Transverse colon (tissue), 4 donors: ENCODE results near the gene TMEFF1. TPM values are rescaled to one million over a fixed set of nuclear protein-coding genes. Genes with fewer than 3 reads are reported as not detected.
"Not testable (repeated sequence)": the region's sequence is repeated elsewhere in the genome, so short reads cannot be mapped to it uniquely, and the experiment has no call there.

Experiments
- DNase-seq: peaks from one replicate; pipeline ENCODE4 v3.0.0-alpha.2; 2019
- H3K27ac ChIP-seq, 4 donors: fragments of 200-600 bp; sonication (generic); 2 replicates each; pipeline ENCODE4 v1.5.1; 2016 to 2018; ENCODE audit warnings: inconsistent platforms in 4 of 4
- H3K27me3 ChIP-seq: fragments of 200-600 bp; sonication (generic); 2 replicates; pipeline ENCODE4 v1.5.1; 2017; ENCODE audit warnings: inconsistent platforms
- H3K36me3 ChIP-seq, 4 donors: fragments of 200-600 bp; sonication (generic); 2 replicates each; pipeline ENCODE4 v1.5.1; 2017 to 2019; ENCODE audit warnings: inconsistent platforms in 4 of 4
- H3K4me1 ChIP-seq, 4 donors: fragments of 200-600 bp; sonication (generic); 2 replicates each; pipeline ENCODE4 v1.5.1; 2017 to 2020; ENCODE audit warnings: inconsistent platforms in 4 of 4
- H3K4me3 ChIP-seq, 4 donors: fragments of 200-600 bp; sonication (generic); 1 replicate in 1 of 4; 2 replicates in 3 of 4; pipeline versions ENCODE4 v1.5.1 to v1.6.1; 2017 to 2019; ENCODE audit warnings: inconsistent platforms in 4 of 4
- H3K9me3 ChIP-seq, 2 donors: fragments of 200-600 bp; sonication (generic); 2 replicates each; pipeline ENCODE4 v1.5.1; 2017 to 2019; ENCODE audit warnings: inconsistent platforms in 2 of 2
- EP300 ChIP-seq: sonication (generic); formaldehyde crosslinking; IDR thresholded peaks from one replicate; pipeline ENCODE4 v1.6.1; 2017; ENCODE audit warnings: antibody characterized with exemption, low read depth
- POLR2A ChIP-seq: fragments of 450-650 bp; IDR thresholded peaks from one replicate; pipeline ENCODE4 v1.6.1; 2016; ENCODE audit warnings: antibody characterized with exemption, mild to moderate bottlenecking, moderate library complexity
- POLR2AphosphoS5 ChIP-seq, 3 donors: sonication (generic); formaldehyde crosslinking; IDR thresholded peaks; one replicate each; pipeline ENCODE4 v1.6.1; 2016; ENCODE audit warnings: antibody characterized with exemption in 3 of 3
- WGBS, 2 donors: methylation state at CpG; one replicate each; pipeline ENCODE4 v1.1.5; 2018; ENCODE audit warnings: low coverage in 1 of 2; 5-methylcytosine and 5-hydroxymethylcytosine counted together
- in situ Hi-C, 4 donors: fragments of 200-750 bp; cut with MboI; loops; one replicate each; pipeline versions ENCODE4 v1.15.0 to v1.15.1; 2017; ENCODE audit warnings: low sequenced_read_pairs in 3 of 4, low pct_ligation_motif_present in 1 of 4, low pct_unique_long_range_greater_than_20kb in 1 of 4
- intact Hi-C: fragments of 100-400 bp; cut with DNase I; formaldehyde crosslinking; loops from one replicate; pipeline ENCODE4 v1.15.1; 2023; ENCODE audit warnings: low total_unique reads
- total RNA-seq, 4 donors: library from RNA; depleted of rRNA; stranded (reverse); fragments of >200 nt; gene quantifications; one replicate each; pipeline ENCODE4 v1.1.0, GENCODE V29; 2016
- TF ChIP-seq, protein P1 (sequence below), 5 experiments: fragments of 200-600 bp in 3 of 5; fragments of 450-650 bp in 2 of 5; sonication (generic) in 3 of 5; IDR thresholded peaks; 1 replicate in 2 of 5; 2 replicates in 3 of 5; pipeline ENCODE4 v1.5.1; 2016 to 2017; ENCODE audit warnings: antibody characterized with exemption in 5 of 5, inconsistent platforms in 3 of 5, mild to moderate bottlenecking in 2 of 5, moderate library complexity in 1 of 5

TMEFF1 gene
- total RNA-seq, 4 donors from 2014 or later, result not detected

DNA sequence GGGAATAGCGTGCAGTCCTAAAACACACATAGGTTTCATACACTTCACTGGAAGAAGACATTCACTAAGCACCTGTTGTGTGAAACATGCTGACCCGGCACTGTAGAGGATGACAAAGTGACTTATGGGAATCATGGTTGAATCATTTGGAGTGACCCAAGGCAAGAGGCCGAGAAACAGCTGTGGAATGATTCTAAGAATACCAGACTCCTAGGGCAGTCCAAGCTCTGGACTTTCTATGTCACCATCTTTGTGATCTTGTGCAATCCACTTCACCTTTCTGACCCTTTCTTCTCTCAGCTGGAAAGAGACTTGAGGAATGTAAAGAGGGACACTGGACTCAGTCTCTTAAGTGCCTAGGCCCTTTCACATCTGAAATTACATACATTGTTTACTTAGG, 32.9 kb upstream of the TMEFF1 start:
- in situ Hi-C loops (no loop called here), intact Hi-C loops (no loop called here)
- Histone ChIP-seq H3K27me3 (no peaks in the 10 kb centered on the region), H3K27ac (no peak overlapping the region), H3K36me3 (no peaks in the 10 kb centered on the region), H3K9me3 (no peaks in the 10 kb centered on the region), H3K4me3 (no peak overlapping the region), H3K4me1 (peaks cover 0 to 6% (median 0%) of the 10 kb centered on the region in 4 donors)
- no peak for TF ChIP-seq EP300
- TF ChIP-seq, protein P1, sequence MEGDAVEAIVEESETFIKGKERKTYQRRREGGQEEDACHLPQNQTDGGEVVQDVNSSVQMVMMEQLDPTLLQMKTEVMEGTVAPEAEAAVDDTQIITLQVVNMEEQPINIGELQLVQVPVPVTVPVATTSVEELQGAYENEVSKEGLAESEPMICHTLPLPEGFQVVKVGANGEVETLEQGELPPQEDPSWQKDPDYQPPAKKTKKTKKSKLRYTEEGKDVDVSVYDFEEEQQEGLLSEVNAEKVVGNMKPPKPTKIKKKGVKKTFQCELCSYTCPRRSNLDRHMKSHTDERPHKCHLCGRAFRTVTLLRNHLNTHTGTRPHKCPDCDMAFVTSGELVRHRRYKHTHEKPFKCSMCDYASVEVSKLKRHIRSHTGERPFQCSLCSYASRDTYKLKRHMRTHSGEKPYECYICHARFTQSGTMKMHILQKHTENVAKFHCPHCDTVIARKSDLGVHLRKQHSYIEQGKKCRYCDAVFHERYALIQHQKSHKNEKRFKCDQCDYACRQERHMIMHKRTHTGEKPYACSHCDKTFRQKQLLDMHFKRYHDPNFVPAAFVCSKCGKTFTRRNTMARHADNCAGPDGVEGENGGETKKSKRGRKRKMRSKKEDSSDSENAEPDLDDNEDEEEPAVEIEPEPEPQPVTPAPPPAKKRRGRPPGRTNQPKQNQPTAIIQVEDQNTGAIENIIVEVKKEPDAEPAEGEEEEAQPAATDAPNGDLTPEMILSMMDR (IDR thresholded peaks at IDR 0.05), result no peak
- no peak for TF ChIP-seq POLR2AphosphoS5 (IDR thresholded peaks at IDR 0.05)
- no peak for TF ChIP-seq POLR2A
- no peak for DNase-seq
- 94 to 100% methylated on average over 3 of the region's 3 CpGs for WGBS, 2 donors

DNA sequence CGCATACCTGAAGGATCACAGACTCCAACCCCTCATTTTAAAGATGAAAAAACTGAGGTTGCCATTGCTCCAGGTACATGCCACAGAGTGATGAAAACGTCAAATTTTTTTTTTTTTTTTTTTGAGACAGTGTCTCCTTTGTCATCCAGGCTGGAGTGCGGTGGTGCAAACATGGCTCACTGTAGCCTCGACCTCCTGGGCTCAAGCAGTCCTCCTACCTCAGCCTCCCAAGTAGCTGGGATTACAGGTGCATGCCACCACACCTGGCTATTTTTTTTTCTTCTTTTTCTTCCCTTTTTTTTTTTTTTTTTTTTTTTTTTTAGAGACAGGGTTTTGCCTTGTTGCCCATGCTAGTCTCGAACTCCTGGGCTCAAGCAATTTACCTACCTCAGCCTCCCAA, 32.5 kb upstream of the TMEFF1 start:
- in situ Hi-C loops, H3K27me3 ChIP-seq, H3K27ac ChIP-seq, H3K4me3 ChIP-seq, H3K36me3 ChIP-seq, intact Hi-C loops, H3K4me1 ChIP-seq, H3K9me3 ChIP-seq, DNase-seq: not testable (repeated sequence)
- 92 to 100% methylated on average over 2 to 5 of the region's 5 CpGs for WGBS, 2 donors

DNA sequence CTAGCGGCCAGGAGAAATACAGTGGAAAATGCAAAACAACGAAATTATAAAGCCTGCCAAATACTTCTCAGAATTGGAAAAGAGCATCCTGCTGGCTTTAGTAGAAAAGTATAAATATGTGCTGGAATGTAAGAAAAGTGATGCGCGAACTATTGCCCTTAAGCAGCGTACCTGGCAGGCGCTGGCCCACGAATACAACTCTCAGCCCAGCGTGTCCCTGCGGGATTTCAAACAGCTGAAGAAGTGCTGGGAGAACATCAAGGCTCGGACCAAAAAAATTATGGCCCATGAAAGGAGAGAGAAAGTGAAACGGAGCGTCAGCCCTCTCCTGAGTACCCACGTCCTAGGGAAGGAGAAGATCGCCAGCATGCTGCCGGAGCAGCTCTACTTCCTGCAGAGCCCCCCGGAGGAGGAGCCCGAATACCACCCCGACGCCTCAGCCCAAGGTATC, 31.0 kb upstream of the TMEFF1 start:
- in situ Hi-C loops, result no loop called here
- no peak overlapping the region for H3K27ac ChIP-seq
- peaks cover 0 to 19% (median 0%) of the 10 kb centered on the region in 4 donors for H3K4me1 ChIP-seq
- no peak for TF ChIP-seq POLR2A
- TF ChIP-seq POLR2AphosphoS5 (IDR thresholded peaks at IDR 0.05), result no peak
- TF ChIP-seq, protein P1 (IDR thresholded peaks at IDR 0.05), result no peak
- no peak for TF ChIP-seq EP300
- 83 to 86% methylated on average over 9 to 19 of the region's 19 CpGs for WGBS, 2 donors
- no peak for DNase-seq
- no peaks in the 10 kb centered on the region for H3K9me3 ChIP-seq
- intact Hi-C loops, result loop anchor here (2.0 kb wide), 1 partner anchor 17 kb away; no protein-coding TSS in a partner anchor
- H3K36me3 ChIP-seq, result no peaks in the 10 kb centered on the region
- no peak overlapping the region for H3K4me3 ChIP-seq
- H3K27me3 ChIP-seq, result no peaks in the 10 kb centered on the region

DNA sequence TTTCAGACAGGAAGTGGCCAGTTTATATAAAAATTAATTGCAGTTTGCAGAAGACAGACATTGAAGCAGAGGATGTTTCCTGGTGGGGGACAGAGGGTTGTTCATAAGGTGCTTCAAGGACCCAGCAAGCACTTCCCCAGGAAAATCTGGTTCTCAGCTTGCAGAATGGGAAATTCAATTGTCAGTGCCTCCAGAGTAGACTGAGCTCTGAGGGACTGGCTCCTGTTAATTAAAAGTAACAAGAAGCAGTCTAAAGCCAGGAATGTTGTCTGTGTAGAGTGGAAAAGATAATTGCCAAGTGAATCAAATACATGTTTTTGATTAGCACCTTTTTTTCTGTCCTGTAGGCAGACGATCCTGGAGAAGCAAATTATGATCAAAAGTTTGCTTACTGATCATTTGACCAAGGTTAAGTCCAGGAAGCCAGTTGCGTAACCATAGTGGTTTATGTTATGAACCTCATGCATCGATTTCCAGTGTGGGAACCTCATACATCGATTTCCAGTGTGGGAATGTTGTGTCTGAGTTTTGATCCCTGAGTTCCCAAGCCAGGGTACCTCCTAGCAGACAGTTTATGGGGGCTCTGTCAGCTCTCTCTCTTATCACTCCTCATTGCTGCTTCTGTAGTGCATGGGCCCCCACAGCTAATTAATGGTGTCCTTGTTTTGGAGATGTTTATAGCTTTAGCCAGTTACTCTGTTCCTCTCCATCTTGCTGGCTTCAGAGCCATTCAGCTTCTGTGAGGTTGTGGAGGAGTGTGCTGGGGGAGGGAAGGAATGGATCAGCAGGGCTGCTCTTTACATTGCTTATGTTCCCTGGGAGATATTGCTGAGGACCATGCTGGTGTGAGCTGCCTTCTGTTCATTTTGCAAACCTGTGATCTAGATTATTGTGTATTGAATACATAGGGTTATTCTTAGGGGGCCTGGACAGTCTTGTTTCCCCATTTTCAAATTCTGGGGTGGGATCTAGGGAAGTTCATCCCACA, 28.9 kb upstream of the TMEFF1 start:
- no peak overlapping the region for H3K4me3 ChIP-seq
- H3K4me1 ChIP-seq, result peaks cover 0 to 19% (median 0%) of the 10 kb centered on the region in 4 donors
- H3K36me3 ChIP-seq, result no peaks in the 10 kb centered on the region
- no peak for TF ChIP-seq EP300
- no peak for TF ChIP-seq POLR2AphosphoS5 (IDR thresholded peaks at IDR 0.05)
- TF ChIP-seq POLR2A, result no peak
- TF ChIP-seq, protein P1 (IDR thresholded peaks at IDR 0.05), result no peak
- H3K27me3 ChIP-seq, result no peaks in the 10 kb centered on the region
- in situ Hi-C loops, result no loop called here
- no peak for DNase-seq
- intact Hi-C loops, result loop anchor here (2.0 kb wide), 1 partner anchor 15 kb away; no protein-coding TSS in a partner anchor
- no peaks in the 10 kb centered on the region for H3K9me3 ChIP-seq
- no peak overlapping the region for H3K27ac ChIP-seq
- 57 to 69% methylated on average over 2 to 4 of the region's 4 CpGs for WGBS, 2 donors
